A673 (cell line): ENCODE data around the gene BANF1.

Source experiments
- CTCF ChIP-seq: fragments of 300-800, 200-600 bp; sonication (generic); conservative IDR thresholded peaks from 2 replicates; pipeline ENCODE4 v1.5.1; 2017; ENCODE audit warnings: low read depth, mild to moderate bottlenecking, antibody characterized with exemption, low read length, moderate library complexity, mixed read lengths
- EZH2 ChIP-seq: fragments of 200-600 bp; sonication (generic); IDR thresholded peaks from 2 replicates; pipeline ENCODE4 v1.6.1; 2017; ENCODE audit warnings: borderline replicate concordance, low read depth, mild to moderate bottlenecking, mixed read lengths, antibody characterized with exemption, low read length; ENCODE audit not compliant: poor library complexity, severe bottlenecking

- TF ChIP-seq CTCF (no peak), EZH2 (no peak)
These were observed 40.9 kb downstream of the BANF1 start for GRCh38 chr11:66042996-66043906.
